ENCODE data around the gene NECTIN1.

- no peak for TF ChIP-seq POLR2AphosphoS5 (IDR thresholded peaks at IDR 0.05; ENCODE audit: borderline replicate concordance, low read depth, low read length)
- TF ChIP-seq EZH2 (IDR thresholded peaks at IDR 0.05) = no peak
- TF ChIP-seq FOXP2 (optimal IDR thresholded peaks at IDR 0.05; ENCODE audit: control extremely low read depth, extremely low read length, insufficient read depth) = no peak
Measured at GRCh38 chr11:119745112-119745511, 16.1 kb upstream of the NECTIN1 start.

All from SK-N-MC (cell line).